Sigmoid colon (tissue), 7 donors: ENCODE measurements around the gene TRPM1. TPM values are rescaled to one million over a fixed set of nuclear protein-coding genes. Genes with fewer than 3 reads are reported as not detected.

Experiments used
- DNase-seq: peaks from one replicate; pipeline ENCODE4 v3.0.0-alpha.2; 2019
- H3K27ac ChIP-seq, 4 donors: fragments of 200-600 bp; sonication (generic); one replicate each; pipeline ENCODE4 v1.5.1; 2016 to 2019; ENCODE audit warnings: mild to moderate bottlenecking in 1 of 4
- H3K27me3 ChIP-seq, 3 donors: fragments of 200-600 bp; sonication (generic); one replicate each; pipeline ENCODE4 v1.5.1; 2019; ENCODE audit warnings: mild to moderate bottlenecking in 1 of 3
- H3K36me3 ChIP-seq, 4 donors: fragments of 200-600 bp; sonication (generic); one replicate each; pipeline ENCODE4 v1.5.1; 2016 to 2019
- H3K4me1 ChIP-seq, 4 donors: fragments of 200-600 bp; sonication (generic); one replicate each; pipeline ENCODE4 v1.5.1; 2017 to 2019
- H3K4me3 ChIP-seq, 4 donors: fragments of 200-600 bp; sonication (generic); one replicate each; pipeline ENCODE4 v1.5.1; 2017 to 2019; ENCODE audit warnings: mild to moderate bottlenecking in 2 of 4, moderate library complexity in 1 of 4
- H3K9me3 ChIP-seq, 4 donors: fragments of 200-600 bp in 3 of 4; sonication (generic) in 3 of 4; one replicate each; pipeline versions ENCODE4 v1.5.1 to v1.6.1; 2013 to 2019
- EP300 ChIP-seq, 4 donors: sonication (generic); formaldehyde crosslinking; IDR thresholded peaks; one replicate each; pipeline ENCODE4 v1.6.1; 2017; ENCODE audit warnings: antibody characterized with exemption in 4 of 4
- POLR2A ChIP-seq, 2 donors: fragments of 450-650 bp; IDR thresholded peaks; one replicate each; pipeline ENCODE4 v1.6.1; 2016; ENCODE audit warnings: antibody characterized with exemption in 2 of 2, mild to moderate bottlenecking in 2 of 2, moderate library complexity in 2 of 2
- POLR2AphosphoS5 ChIP-seq, 4 donors: sonication (generic); formaldehyde crosslinking; IDR thresholded peaks; one replicate each; pipeline ENCODE4 v1.6.1; 2017; ENCODE audit warnings: antibody characterized with exemption in 4 of 4
- WGBS, 2 donors: extraction: QIAGEN DNeasy Blood & Tissue Kit; methylation state at CpG; one replicate each; pipeline ENCODE4 v1.1.7; 2013; 5-methylcytosine and 5-hydroxymethylcytosine counted together
- intact Hi-C: fragments of 100-400 bp; cut with DNase I; formaldehyde crosslinking; loops from one replicate; pipeline ENCODE4 v1.15.1; 2023
- polyA plus RNA-seq, 3 donors: library from polyadenylated mRNA; stranded (reverse); fragments of 200-250 nt; gene quantifications; one replicate each; pipeline ENCODE4 v1.2.3, GENCODE V29; 2013
- total RNA-seq, 4 donors: library from RNA; depleted of rRNA; stranded (reverse); fragments of >200 nt; gene quantifications; one replicate each; pipeline ENCODE4 v1.1.0, GENCODE V29; 2016
- TF ChIP-seq, protein P1 (sequence below), 4 experiments: fragments of 450-650 bp in 3 of 4; fragments of 200-600 bp in 1 of 4; IDR thresholded peaks; one replicate each; pipeline ENCODE4 v1.5.1; 2016 to 2019; ENCODE audit warnings: antibody characterized with exemption in 4 of 4, mild to moderate bottlenecking in 3 of 4, moderate library complexity in 2 of 4
- donor health status: healthy with polysubstance abuse.
- donor health status: Bipolar disorder and iron deficiency.
- donor health status: healthy.

The TRPM1 gene
- total and polyA plus RNA-seq, 7 donors = 0.12 TPM; not detected in 6

DNA sequence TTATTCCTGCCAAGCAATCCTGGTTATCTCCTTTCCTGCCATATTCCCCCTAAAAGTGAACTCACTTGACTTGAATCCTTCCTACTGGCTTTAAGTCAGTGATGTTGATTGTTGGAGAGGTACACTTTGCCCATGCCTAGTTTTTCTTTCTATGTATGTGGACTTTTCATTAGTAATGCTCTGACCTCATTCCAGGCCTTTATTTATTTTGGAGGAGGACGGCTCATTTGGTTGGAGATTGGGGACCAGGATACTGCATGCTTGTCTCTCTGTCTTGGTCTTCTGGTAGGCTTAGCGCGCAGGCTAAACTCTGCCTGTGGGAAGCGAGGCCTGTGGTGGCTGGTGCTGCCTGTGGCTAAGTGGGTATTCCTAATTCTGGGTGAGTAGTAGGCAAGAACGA is 81.0 kb downstream of the TRPM1 start:
- Histone ChIP-seq H3K4me3 (no peak overlapping the region), H3K36me3 (no peaks in the 10 kb centered on the region), H3K4me1 (peaks cover 0 to 9% (median 4%) of the 10 kb centered on the region in 4 donors), H3K27me3 (no peaks in the 10 kb centered on the region), H3K27ac (no peak overlapping the region), H3K9me3 (no peaks in the 10 kb centered on the region)
- WGBS, 2 donors = 80 to 90% methylated on average over 5 of the region's 5 CpGs
- TF ChIP-seq POLR2AphosphoS5 (IDR thresholded peaks at IDR 0.05) (no peak), POLR2A (IDR thresholded peaks at IDR 0.05) (no peak), EP300 (IDR thresholded peaks at IDR 0.05) (no peak)
- TF ChIP-seq, protein P1, sequence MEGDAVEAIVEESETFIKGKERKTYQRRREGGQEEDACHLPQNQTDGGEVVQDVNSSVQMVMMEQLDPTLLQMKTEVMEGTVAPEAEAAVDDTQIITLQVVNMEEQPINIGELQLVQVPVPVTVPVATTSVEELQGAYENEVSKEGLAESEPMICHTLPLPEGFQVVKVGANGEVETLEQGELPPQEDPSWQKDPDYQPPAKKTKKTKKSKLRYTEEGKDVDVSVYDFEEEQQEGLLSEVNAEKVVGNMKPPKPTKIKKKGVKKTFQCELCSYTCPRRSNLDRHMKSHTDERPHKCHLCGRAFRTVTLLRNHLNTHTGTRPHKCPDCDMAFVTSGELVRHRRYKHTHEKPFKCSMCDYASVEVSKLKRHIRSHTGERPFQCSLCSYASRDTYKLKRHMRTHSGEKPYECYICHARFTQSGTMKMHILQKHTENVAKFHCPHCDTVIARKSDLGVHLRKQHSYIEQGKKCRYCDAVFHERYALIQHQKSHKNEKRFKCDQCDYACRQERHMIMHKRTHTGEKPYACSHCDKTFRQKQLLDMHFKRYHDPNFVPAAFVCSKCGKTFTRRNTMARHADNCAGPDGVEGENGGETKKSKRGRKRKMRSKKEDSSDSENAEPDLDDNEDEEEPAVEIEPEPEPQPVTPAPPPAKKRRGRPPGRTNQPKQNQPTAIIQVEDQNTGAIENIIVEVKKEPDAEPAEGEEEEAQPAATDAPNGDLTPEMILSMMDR (IDR thresholded peaks at IDR 0.05) = no peak
- intact Hi-C loops = no loop called here
- DNase-seq = no peak

DNA sequence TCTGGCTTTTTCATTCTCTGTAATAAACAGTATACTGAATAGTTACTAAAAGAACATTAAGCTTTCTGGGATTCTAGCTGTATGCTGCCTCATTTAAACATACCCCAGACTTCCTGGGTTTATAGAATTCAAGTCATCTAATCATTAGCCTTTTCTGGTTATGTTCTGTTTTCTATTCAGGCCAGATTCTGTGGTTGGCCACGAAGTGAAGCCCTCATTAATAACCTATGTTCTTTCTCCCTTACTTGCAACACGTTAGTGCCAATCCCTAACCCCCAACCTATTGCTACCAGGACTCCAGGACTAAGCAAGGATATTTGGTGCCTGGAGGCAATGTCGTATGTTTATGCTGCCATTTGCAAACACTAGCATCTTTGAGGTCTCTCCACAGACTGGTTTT is 81.5 kb downstream of the TRPM1 start:
- Histone ChIP-seq H3K36me3 (no peaks in the 10 kb centered on the region), H3K27ac (no peak overlapping the region), H3K4me1 (peaks cover 0 to 9% (median 4%) of the 10 kb centered on the region in 4 donors), H3K9me3 (no peaks in the 10 kb centered on the region), H3K27me3 (no peaks in the 10 kb centered on the region), H3K4me3 (no peak overlapping the region)
- TF ChIP-seq POLR2A (IDR thresholded peaks at IDR 0.05) = no peak
- TF ChIP-seq POLR2AphosphoS5 (IDR thresholded peaks at IDR 0.05) = no peak
- TF ChIP-seq, protein P1 (IDR thresholded peaks at IDR 0.05) = no peak
- no peak for TF ChIP-seq EP300 (IDR thresholded peaks at IDR 0.05)
- intact Hi-C loops = no loop called here
- no peak for DNase-seq
- WGBS, 2 donors = 90% methylated on average over 3 of the region's 3 CpGs

DNA sequence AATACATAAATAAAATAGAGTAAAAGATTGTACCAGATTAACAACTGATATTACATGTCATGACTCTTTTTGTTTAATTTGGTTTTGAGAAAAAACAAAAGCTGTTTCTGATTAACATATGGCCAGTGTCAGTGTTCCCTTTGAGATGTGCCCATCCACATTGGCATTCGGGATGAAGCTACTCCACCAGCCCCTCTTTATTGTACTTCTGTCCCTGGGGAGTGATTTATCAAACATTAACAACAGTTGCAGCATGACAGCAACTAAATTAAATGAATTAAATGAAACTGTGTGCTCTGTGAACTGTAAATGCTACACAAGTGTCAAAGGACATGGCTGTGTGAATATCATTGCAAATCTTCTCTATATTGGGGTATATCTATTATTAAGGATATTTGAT is 84.2 kb downstream of the TRPM1 start:
- TF ChIP-seq POLR2AphosphoS5 (IDR thresholded peaks at IDR 0.05) (no peak), EP300 (IDR thresholded peaks at IDR 0.05) (no peak), POLR2A (IDR thresholded peaks at IDR 0.05) (no peak)
- TF ChIP-seq, protein P1 (IDR thresholded peaks at IDR 0.05) = no peak
- Histone ChIP-seq H3K27me3 (no peaks in the 10 kb centered on the region), H3K36me3 (no peaks in the 10 kb centered on the region), H3K9me3 (peaks cover 0 to 5% (median 2%) of the 10 kb centered on the region in 4 donors), H3K4me1 (no peaks in the 10 kb centered on the region), H3K4me3 (no peak overlapping the region), H3K27ac (no peak overlapping the region)
- DNase-seq = no peak
- 53 to 61% methylated on average over 1 of the region's 1 CpG for WGBS, 2 donors
- intact Hi-C loops = no loop called here

DNA sequence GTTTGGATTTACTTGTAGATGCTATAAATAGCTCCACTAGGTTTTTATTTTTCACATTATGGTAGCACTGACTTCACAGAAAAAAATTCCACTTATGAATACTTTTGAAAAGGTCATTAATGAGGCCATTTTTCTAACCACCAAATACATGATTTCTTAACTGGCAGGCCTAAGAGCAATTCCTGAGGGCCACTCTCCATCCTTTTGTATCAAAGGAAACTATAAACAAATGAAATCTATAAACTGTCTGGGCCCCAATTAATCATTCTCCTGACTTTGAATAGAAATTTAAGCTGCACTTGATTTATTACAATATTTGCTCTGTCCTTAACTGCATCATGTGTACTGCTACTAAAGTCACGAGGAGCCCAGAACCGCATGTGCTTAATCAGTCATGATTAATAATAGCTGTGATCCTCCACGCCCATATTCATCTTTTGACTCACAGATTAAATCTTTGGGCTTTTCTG is 85.0 kb downstream of the TRPM1 start:
- 86 to 88% methylated on average over 3 of the region's 3 CpGs for WGBS, 2 donors
- no peak for DNase-seq
- H3K36me3 ChIP-seq = no peaks in the 10 kb centered on the region

More for the DNA sequence above, 85.0 kb downstream of the TRPM1 start:
- Histone ChIP-seq H3K4me3 (no peak overlapping the region), H3K4me1 (no peaks in the 10 kb centered on the region), H3K27me3 (no peaks in the 10 kb centered on the region), H3K9me3 (peaks cover 0 to 11% (median 5%) of the 10 kb centered on the region in 4 donors), H3K27ac (no peak overlapping the region)
- TF ChIP-seq POLR2A (IDR thresholded peaks at IDR 0.05) (no peak), POLR2AphosphoS5 (IDR thresholded peaks at IDR 0.05) (no peak), EP300 (IDR thresholded peaks at IDR 0.05) (no peak)
- TF ChIP-seq, protein P1 (IDR thresholded peaks at IDR 0.05) = no peak
- intact Hi-C loops = no loop called here
